B cell (primary cell): Measurements from ENCODE around the gene FAM20C. TPM values are rescaled to one million over a fixed set of nuclear protein-coding genes. Genes with fewer than 3 reads are reported as not detected.

Experiments used
- ATAC-seq: fragments of 200-7000 bp; cut with Tn5 transposase; one replicate; pipeline ENCODE4 v1.10.0; 2021; ENCODE audit warnings: low read depth, mild to moderate bottlenecking, moderate number of reproducible peaks, moderate library complexity
- CTCF ChIA-PET: fragments of 350-600 bp; sonication (Branson Sonifier 250); formaldehyde crosslinking; loops from one replicate; lab custom pipeline; 2021; ENCODE audit warnings: antibody characterized with exemption, inconsistent platforms; lab: Charles Lee
- POLR2A ChIA-PET: fragments of 350-600 bp; sonication (Branson Sonifier 250); formaldehyde crosslinking; loops from one replicate; lab custom pipeline; 2021; ENCODE audit warnings: antibody characterized with exemption; lab: Charles Lee
- DNase-seq: peaks from one replicate; pipeline ENCODE4 v3.0.0; 2013
- H2AFZ ChIP-seq: 2 replicates; pipeline ENCODE4 v1.6.1; 2012; ENCODE audit warnings: mild to moderate bottlenecking, low read depth, low read length; ENCODE audit not compliant: insufficient read depth, poor library complexity, severe bottlenecking
- H3K27ac ChIP-seq, 2 donors: 1 replicate in 1 of 2; 2 replicates in 1 of 2; pipeline ENCODE4 v1.5.1; 2012 to 2013; ENCODE audit warnings: low read length in 2 of 2, mild to moderate bottlenecking in 2 of 2, moderate library complexity in 1 of 2
- H3K27me3 ChIP-seq, 4 experiments: fragments of 200-600 bp in 1 of 4; sonication (generic) in 1 of 4; replicated peaks in 1 of 4; 1 replicate in 2 of 4; 2 replicates in 2 of 4; pipeline versions ENCODE4 v1.6.1 to v1.7.0; 2013 to 2016; ENCODE audit warnings: low read length in 3 of 4, mild to moderate bottlenecking in 2 of 4, mixed read lengths in 1 of 4, moderate library complexity in 1 of 4; ENCODE audit not compliant: insufficient read depth in 4 of 4, control insufficient read depth in 3 of 4; ENCODE audit errors: control extremely low read depth in 1 of 4
- H3K36me3 ChIP-seq, 2 experiments: replicated peaks in 1 of 2; 1 replicate in 1 of 2; 2 replicates in 1 of 2; pipeline versions ENCODE4 v1.6.1 to v1.7.1; 2013; ENCODE audit warnings: low read length in 1 of 2; ENCODE audit not compliant: insufficient read depth in 2 of 2, control insufficient read depth in 1 of 2; ENCODE audit errors: control extremely low read depth in 1 of 2, extremely low read depth in 1 of 2
- H3K4me1 ChIP-seq, 2 donors: fragments of 200-600 bp in 1 of 2; sonication (generic) in 1 of 2; 1 replicate in 1 of 2; 2 replicates in 1 of 2; pipeline versions ENCODE4 v1.5.1 to v1.6.1; 2013 to 2017; ENCODE audit warnings: low read length in 2 of 2; ENCODE audit not compliant: control insufficient read depth in 2 of 2, insufficient read depth in 2 of 2
- H3K4me2 ChIP-seq: replicated peaks from 2 replicates; pipeline ENCODE3; 2012; ENCODE audit warnings: mild to moderate bottlenecking, low read depth, low read length; ENCODE audit not compliant: poor library complexity, severe bottlenecking
- H3K4me3 ChIP-seq, 5 experiments: fragments of 200-600 bp in 1 of 5; sonication (generic) in 1 of 5; 1 replicate in 3 of 5; 2 replicates in 2 of 5; pipeline versions ENCODE4 v1.5.1 to v1.7.0; 2011 to 2016; ENCODE audit warnings: low read length in 4 of 5, mild to moderate bottlenecking in 4 of 5, low read depth in 2 of 5, control low read depth in 1 of 5, moderate library complexity in 1 of 5; ENCODE audit not compliant: insufficient read depth in 1 of 5; ENCODE audit errors: control extremely low read depth in 1 of 5, extremely low read depth in 1 of 5
- H3K79me2 ChIP-seq: fragments of 200-600 bp; sonication (generic); one replicate; pipeline ENCODE4 v1.6.0; 2016; ENCODE audit warnings: low read length; ENCODE audit not compliant: control insufficient read depth, insufficient read depth
- H3K9ac ChIP-seq: fragments of 200-600 bp; sonication (generic); 2 replicates; pipeline ENCODE4 v1.6.1; 2017; ENCODE audit warnings: mild to moderate bottlenecking, low read length, moderate library complexity
- H3K9me3 ChIP-seq, 3 donors: one replicate each; pipeline versions ENCODE4 v1.6.1 to v1.7.1; 2013; ENCODE audit warnings: low read length in 2 of 3; ENCODE audit not compliant: control insufficient read depth in 2 of 3, insufficient read depth in 1 of 3; ENCODE audit errors: control extremely low read depth in 1 of 3
- H4K20me1 ChIP-seq: 2 replicates; pipeline ENCODE4 v1.6.0; 2012; ENCODE audit warnings: mild to moderate bottlenecking, low read length; ENCODE audit not compliant: insufficient read depth, control insufficient read depth, poor library complexity, severe bottlenecking
- H3K27ac Mint-ChIP-seq: one replicate; pipeline ENCODE4 v1.8.0; 2021; ENCODE audit warnings: mixed read lengths
- H3K27me3 Mint-ChIP-seq: one replicate; pipeline ENCODE4 v1.8.0; 2021; ENCODE audit warnings: mixed read lengths
- H3K4me1 Mint-ChIP-seq: one replicate; pipeline ENCODE4 v1.8.0; 2021; ENCODE audit warnings: mixed read lengths
- H3K4me3 Mint-ChIP-seq: one replicate; pipeline ENCODE4 v1.8.0; 2021; ENCODE audit warnings: mixed read lengths
- H3K9me3 Mint-ChIP-seq: one replicate; pipeline ENCODE4 v1.8.0; 2022; ENCODE audit warnings: mixed read lengths; ENCODE audit not compliant: insufficient read depth
- CTCF ChIP-seq: fragments of 200-600 bp; IDR thresholded peaks from one replicate; pipeline ENCODE4 v1.8.0; 2022; ENCODE audit warnings: antibody characterized with exemption, mild to moderate bottlenecking
- EZH2 ChIP-seq: IDR thresholded peaks from 2 replicates; pipeline ENCODE4 v1.6.1; 2012; ENCODE audit warnings: borderline replicate concordance, low read depth, mild to moderate bottlenecking, moderate library complexity, low read length; ENCODE audit not compliant: insufficient read depth, poor library complexity, severe bottlenecking
- WGBS: methylation state at CpG from one replicate; pipeline ENCODE4 v1.1.5; 2013; ENCODE audit warnings: missing lambda C conversion rate; ENCODE audit not compliant: insufficient coverage; 5-methylcytosine and 5-hydroxymethylcytosine counted together
- intact Hi-C: fragments of 100-400 bp; cut with micrococcal nuclease; formaldehyde crosslinking; loops from one replicate; pipeline ENCODE4 v1.10.0; 2022
- polyA plus RNA-seq: library from polyadenylated mRNA; depleted of rRNA; stranded (reverse); fragments of >200 nt; gene quantifications from 2 replicates; pipeline ENCODE4 v1.2.3, GENCODE V29; 2012
- total RNA-seq, 2 donors: library from RNA; stranded (reverse); fragments of 120-200 nt in 1 of 2; gene quantifications; 1 replicate in 1 of 2; 2 replicates in 1 of 2; pipeline versions ENCODE4 v1.2.3 to v1.2.4, GENCODE V29; 2013 to 2022

FAM20C gene
- total and polyA plus RNA-seq, 2 donors (not counting 1 experiment from before 2014, with no cell fraction given): 0.54 to 0.81 TPM

GRCh38 chr7:196283-196682 lies 3.9 kb downstream of the FAM20C start:
- WGBS: 80% methylated on average over 5 of the region's 5 CpGs
- ATAC-seq (no peak), DNase-seq (no peak)
- Histone ChIP-seq H3K4me2 (no peak overlapping the region), H3K9ac (no peak overlapping the region), H2AFZ (no peak overlapping the region), H3K9me3 (peaks cover 0 to 9% (median 0%) of the 10 kb centered on the region in 3 donors), H3K27me3 (peaks cover 0 to 15% (median 4%) of the 10 kb centered on the region in 4 experiments), H4K20me1 (no peaks in the 10 kb centered on the region), H3K4me3 (no peak overlapping the region), H3K4me1 (peaks cover 4% of the 10 kb centered on the region in 2 donors), H3K79me2 (no peaks in the 10 kb centered on the region), H3K27ac (no peak overlapping the region), H3K36me3 (no peaks in the 10 kb centered on the region)
- no peak overlapping the region for H3K27ac Mint-ChIP-seq
- H3K4me1 Mint-ChIP-seq: peaks cover 6% of the 10 kb centered on the region
- no peaks in the 10 kb centered on the region for H3K9me3 Mint-ChIP-seq
- ChIA-PET CTCF (no interaction called here), POLR2A (no interaction called here)
- TF ChIP-seq CTCF (no peak), EZH2 (no peak)
- no peak overlapping the region for H3K4me3 Mint-ChIP-seq
- H3K27me3 Mint-ChIP-seq: peaks cover 32% of the 10 kb centered on the region
- intact Hi-C loops: no loop called here

- no peak overlapping the region for H3K4me2 ChIP-seq
- no peaks in the 10 kb centered on the region for H3K9me3 Mint-ChIP-seq
- intact Hi-C loops: no loop called here
- no peak overlapping the region for H2AFZ ChIP-seq
- H3K27ac ChIP-seq: no peak overlapping the region
- peaks cover 28% of the 10 kb centered on the region for H3K27me3 Mint-ChIP-seq
- H4K20me1 ChIP-seq: no peaks in the 10 kb centered on the region
- peaks cover 3% of the 10 kb centered on the region for H3K4me1 Mint-ChIP-seq
- POLR2A ChIA-PET: no interaction called here
- WGBS: 74% methylated on average over 12 of the region's 13 CpGs
- no peak for TF ChIP-seq EZH2
- TF ChIP-seq CTCF: no peak
- H3K9me3 ChIP-seq: peaks cover 0 to 5% (median 0%) of the 10 kb centered on the region in 3 donors
- no peak for DNase-seq
- no peak overlapping the region for H3K27ac Mint-ChIP-seq
- no peak overlapping the region for H3K4me3 ChIP-seq
- no peak overlapping the region for H3K4me3 Mint-ChIP-seq
- H3K36me3 ChIP-seq: no peaks in the 10 kb centered on the region
- CTCF ChIA-PET: no interaction called here
- ATAC-seq: no peak
- H3K4me1 ChIP-seq: no peaks in the 10 kb centered on the region
- H3K9ac ChIP-seq: no peak overlapping the region
- no peaks in the 10 kb centered on the region for H3K79me2 ChIP-seq
- peaks cover 0 to 11% (median 2%) of the 10 kb centered on the region in 4 experiments for H3K27me3 ChIP-seq
These were observed 4.5 kb downstream of the FAM20C start for GRCh38 chr7:196778-197321.
